NCI-H2196 (cell line): Measurements from ENCODE around the gene OOSP4A.

Experiments used
- DNase-seq: peaks from one replicate; lab custom pipeline; 2025; ENCODE audit not compliant: unreplicated experiment; lab: John Stamatoyannopoulos, UW

OOSP4A gene

DNA sequence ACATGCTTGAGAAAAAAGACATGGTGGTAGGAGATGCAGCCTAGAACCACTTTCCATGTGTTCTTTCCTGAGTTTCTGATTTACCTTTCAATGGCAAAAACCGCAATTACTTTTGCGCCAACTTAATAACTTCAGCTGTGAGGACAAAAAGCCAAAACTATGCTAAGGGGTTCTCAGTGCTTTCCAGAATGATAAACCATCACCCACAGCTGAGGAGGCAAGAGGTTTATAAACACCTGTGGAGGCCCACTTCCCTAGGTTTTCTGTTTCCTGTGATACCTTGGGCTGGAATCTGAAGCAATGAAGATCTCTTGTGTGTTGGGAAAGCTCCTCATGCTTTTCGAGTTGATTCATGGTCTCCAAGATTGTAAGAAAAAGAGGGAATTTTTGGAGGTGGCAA is at the start of gene OOSP4A:
TSS of gene OOSP4A (plus strand) at position 301 of the 400 bp plus-strand sequence. CDS start at position 301, 0 bp downstream.
- DNase-seq = no peak

DNA sequence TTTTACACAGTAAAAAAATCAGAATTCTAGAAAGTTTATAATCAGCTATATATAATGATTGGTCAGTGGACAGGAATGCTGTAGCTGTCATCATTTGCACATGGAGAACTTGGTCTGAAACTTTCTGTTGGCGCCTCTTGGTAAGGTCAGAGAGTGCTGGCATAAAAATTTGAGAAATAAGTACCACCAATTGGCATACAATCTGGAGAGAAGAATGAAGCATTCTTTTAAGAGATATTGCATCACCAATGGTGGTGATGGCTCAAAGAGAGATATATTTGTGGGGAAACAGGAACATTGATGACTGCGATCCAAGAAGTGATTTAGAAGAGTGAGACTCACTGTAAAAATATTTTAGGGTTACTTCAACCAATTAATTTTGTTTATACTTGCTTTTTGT is 45.4 kb upstream of the OOSP4A start:
- DNase-seq = no peak

DNA sequence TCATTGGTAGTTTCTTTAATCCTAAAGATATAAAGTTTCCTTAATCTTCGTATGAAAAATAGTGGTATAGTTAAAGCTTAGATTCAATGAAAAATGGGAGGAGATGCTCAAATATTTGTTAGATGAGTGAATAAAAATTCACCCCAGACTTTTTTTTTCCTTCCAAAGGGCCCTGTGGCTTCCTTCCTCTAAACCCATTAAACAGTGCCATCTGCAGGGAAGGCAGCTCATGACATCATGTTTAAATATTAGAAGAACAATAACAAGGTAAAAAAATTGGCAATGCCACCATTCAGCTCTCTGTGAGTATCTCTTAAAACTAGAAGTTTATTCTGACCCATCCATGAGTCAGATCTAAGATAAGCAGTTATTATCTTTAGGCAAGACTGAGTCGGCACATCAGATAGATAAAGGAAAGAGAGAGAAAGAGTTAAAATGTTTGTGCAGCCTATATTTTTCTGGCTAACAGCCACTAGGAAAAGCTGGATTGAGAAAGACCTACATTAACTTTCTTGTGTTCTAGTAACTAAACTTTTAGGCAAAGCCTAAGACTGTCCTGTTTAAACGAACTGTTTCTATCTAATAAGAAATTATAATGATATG is 44.7 kb upstream of the OOSP4A start:
- DNase-seq = peak; percentile 50

DNA sequence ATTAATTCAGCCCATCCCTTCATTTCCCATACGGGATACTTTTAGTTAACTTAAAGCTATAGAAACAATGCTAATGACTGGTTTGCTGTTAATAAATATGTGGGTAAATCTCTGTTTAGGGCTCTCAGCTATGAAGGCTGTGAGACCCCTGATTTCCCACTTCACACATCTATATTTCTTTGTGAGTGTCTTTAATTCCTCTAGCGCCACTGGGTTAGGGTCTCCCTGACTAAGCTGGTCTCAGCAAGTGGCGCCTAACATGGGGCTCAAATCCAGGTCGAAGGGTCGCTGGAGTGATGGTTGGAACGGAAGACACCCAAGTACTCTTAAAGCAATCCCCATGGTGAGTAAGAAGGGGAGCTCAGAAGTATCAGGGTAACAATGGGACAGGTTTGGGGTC is 40.0 kb upstream of the OOSP4A start:
- DNase-seq = no peak

DNA sequence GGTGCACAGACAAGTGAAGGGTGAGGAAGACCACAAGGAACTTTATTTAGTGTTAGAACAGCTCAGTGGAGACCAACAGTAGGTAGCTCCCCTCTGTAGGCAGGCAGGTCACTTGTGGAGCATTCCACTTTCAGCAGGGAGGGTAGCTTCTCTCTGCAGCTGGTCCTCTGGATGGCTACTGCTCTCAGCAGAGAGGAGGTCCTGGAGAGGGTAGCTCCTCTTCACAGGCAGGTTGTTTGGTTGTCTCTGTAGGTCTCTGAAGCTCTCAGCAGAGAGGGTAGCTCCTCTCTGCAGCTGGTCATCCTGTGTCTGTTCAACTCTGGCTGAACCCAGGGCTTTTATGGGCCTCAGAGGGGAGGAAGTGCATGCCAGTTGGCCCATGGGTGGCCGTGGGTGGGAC is 32.1 kb upstream of the OOSP4A start:
- no peak for DNase-seq

DNA sequence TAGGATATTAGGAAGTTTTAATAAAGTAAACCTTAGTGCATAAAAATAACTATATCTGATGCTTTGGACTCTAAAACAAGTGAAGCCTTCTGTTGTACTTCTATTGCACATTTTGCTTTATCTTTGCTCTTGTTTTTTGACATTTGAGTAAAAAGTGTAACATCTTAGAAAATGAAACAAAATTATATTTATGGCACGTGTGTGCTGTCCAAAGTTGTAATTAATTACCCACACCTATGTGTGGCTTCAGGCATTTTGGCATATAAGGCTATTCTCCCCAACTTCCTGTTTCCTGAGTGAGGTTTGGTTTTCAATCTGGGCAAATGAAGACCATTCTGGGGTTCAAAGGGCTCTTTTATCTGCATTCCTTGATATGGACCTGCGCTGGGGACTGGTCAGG is 25.7 kb upstream of the OOSP4A start, which contains the start of gene OOSP1:
TSS of gene OOSP1 (plus strand) at position 301 of the 400 bp plus-strand sequence. CDS start at position 324, 23 bp downstream.
- DNase-seq = no peak

DNA sequence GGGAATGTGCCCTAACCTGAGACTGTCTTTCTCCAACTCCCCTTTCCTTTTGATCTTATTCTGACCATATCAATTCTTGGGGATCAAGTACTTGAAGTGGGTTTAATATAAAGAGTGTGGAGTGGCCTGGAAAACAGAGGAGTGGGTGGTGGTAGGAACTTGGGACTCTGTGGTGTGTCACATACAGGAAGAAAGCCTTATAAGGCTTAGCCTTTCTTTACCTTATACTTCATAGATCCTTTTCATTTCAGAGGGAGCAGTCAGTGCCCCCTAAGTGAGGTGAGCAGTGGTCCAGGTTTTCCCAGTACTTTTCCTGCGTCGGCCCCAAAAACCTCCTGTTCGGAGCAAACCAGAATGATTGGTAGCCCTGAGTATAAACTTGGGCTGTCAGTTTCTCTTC is 25.1 kb upstream of the OOSP4A start:
- no peak for DNase-seq

DNA sequence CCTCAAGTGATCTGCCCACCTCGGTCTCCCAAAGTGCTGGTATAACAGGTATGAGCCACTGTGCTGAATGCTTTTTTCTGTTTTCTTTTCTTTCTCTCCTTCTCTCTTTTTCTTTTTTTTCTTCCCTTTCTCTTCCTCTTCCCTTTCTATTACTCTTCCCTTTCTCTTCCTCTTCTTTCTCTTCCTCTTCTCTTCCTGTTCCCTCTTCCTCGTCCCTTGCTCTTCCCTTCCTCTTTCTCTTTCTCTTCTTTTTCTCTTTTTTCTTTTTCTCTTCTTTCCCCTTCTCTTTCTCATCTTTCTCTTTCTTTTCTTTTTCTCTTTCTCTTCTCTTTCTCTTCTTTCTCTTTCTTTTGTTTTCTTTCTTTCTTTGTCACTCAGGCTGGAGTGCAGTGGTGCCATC is 24.4 kb upstream of the OOSP4A start:
- DNase-seq = no peak

DNA sequence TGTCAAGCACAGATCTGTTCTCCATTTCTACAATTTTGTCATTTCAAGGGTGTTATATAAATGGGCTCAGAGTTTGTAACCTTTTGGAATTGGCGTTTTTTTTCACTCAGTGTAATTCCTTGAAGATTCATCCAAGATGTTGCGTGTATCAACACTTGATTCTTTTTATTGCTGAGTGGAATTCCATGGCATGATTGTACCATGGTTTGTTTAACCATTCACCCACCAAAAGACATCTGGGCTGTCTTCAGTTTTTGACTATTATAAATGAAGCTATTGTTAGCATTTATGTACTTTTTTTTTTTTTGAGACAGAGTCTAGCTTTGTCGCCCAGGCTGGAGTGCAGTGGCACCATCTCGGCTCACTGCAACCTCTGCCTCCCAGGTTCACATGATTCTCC is 22.7 kb upstream of the OOSP4A start:
- DNase-seq = no peak

DNA sequence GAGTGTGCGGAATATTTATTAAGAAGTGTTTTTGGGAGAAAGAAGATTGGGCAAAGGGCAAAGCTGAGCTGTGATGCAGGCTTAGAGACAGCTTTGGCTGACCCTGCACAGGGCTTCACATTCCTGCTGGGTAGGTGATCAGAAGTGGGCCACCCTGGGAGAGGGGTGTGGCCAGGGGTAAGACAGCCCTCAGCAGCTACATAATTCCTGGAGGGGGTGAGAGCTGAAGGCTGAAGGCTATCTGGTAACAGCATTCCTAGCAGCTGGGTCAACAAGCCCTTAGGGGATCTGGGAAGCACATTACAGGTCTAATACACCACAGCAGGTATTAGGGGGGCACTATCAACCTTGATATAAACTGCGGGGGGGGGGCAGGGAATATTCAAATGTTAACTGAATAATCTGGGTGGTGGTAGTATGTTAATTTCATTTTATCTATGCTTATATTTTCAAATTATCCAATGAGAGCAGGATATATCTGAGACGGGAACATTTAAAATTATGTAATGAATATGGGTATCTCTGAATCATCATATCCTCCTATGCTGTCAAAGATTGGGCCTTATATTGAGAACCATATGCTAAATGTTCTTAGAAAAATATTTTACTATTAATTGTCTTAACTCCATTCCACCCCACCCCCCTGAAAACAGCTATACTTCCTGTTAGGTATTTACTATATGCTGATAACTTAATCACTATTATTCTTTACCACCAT is 19.7 kb upstream of the OOSP4A start:
- DNase-seq = no peak

DNA sequence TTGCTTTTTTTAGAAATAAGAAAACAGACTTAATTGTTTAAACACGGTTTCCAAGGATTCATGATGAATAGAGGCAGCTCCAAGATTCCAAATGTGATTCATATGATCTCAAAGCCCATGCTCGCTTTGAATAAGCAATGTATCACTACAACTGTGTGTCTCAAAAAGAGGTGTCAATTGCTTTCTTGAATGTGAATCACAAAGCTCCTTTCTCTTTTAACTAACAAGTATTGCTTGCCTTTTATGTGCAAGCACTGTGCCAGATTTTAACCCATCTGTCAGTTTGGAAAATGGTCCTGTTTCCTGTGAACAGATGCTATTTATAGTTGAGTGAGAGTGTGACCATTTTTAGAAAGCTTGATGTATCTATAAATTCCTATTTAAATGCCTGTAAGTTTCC is 19.1 kb upstream of the OOSP4A start:
- no peak for DNase-seq

DNA sequence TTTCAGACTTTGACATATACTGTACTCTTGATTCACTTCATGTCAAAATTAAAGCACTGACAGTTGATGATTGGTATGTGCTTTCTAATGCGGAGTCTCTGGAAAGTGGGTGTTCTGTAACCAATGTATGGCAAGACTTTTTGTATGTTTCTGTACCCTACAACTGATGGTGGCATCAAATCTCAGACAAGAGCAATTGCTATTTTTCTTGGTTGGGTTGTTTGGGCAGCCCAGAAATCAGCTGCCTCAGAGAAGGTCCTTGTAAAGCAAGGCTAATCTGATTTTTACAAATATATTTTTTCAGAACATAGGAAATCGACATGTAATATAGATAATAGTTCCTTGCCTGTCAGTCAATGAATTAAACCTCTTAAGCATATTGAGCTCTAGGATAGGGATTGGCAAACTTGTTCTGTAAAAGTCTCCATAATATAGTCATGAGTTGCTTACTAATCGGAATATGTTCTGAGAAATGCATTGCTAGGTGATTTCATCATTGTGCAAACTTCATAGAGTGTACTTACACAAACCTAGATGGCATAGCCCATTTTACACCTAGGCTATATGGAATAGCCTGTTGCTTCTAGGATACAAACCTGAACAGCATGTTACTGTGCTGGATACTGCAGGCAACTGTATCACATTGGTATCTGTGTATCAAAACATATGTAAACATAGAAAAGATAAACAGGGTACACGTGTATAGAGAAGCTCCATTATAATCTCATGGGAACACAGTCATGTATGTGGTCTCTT is 10.2 kb upstream of the OOSP4A start:
- DNase-seq = no peak

DNA sequence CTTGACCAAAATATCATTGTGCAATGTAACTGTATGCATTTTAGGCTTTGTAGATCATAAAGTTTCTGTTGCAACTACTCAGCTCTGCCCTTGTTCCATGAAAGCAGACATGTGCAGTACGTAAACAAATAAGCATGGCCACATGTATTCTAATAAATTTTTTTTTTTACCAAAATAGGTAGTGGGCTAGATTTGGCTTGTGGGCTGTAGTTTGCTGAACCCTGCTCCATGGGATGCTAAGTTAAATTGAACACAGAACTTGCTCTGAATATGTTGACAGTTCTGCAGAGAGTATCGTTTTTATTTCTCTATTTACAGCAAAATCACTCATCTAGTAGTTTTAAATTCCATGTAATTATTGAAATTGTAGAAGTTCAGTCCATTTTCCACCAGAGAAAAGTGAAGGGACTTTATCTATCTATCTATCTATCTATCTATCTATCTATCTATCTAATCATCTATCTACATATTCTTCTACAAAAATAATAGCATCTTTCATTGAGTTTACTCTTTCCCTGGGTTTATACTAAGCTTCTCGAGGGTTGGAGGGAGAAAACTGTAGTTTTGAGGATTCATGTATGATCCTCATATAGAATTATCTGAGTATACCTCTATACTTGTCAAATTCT is 9.5 kb upstream of the OOSP4A start:
- DNase-seq = no peak

DNA sequence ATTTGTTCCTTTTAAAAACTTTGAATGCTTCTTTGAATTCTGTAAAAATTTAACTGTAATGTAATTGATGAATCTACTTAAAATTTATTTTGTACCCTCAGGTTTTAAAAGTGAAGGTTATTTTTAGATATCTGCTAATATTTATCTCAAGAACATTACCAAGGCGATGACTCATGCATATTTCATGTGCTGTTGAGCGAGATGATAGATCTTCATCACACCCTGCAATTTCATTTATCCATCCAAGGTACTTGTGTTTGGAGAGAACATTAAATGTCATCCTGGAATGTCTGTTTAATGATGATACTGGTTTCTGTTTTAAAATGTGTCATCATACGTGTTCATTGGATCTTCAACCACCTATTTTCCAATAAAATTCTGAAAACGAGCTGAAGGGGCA is 6.7 kb upstream of the OOSP4A start:
- no peak for DNase-seq

DNA sequence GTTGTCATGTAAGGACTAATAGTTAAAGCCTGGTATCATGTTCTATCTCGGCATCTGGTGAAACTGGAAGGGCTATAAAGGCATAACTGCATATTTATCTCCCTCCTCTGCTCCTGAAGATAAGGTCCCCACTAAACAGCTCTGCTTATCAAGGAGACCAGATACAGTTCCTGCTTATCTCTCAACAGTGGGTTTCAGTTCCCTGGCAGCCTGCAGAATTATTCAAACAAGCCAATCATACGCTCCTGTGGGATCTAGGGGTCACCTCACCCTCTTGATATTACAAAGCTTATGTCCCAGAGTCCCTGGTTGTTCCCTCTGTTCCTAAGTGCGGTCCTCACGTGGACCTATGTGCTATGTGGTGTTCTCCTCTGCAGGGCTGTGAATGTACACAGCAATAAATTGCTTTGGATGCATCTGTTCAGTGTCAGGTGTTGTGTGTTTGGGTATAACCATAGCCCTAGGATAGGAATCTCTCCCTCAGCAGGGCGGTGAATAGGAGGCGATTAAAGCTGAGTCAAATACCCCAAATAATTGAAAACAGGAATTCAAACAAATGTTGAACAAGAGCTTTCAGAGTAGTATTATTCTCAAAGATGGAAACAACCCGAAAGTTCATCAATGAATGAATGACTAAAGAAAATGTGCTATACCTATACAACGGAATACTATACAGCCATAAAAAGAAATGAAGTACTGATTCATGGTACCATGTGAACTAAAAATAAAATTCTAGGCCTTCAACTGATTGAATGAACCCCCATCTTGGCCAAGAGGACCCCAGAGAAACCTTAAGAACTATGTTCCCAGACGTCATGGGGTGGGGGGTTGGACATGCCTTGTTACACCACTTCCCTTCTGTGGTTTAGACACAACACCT is 3.1 kb upstream of the OOSP4A start:
- DNase-seq = no peak

DNA sequence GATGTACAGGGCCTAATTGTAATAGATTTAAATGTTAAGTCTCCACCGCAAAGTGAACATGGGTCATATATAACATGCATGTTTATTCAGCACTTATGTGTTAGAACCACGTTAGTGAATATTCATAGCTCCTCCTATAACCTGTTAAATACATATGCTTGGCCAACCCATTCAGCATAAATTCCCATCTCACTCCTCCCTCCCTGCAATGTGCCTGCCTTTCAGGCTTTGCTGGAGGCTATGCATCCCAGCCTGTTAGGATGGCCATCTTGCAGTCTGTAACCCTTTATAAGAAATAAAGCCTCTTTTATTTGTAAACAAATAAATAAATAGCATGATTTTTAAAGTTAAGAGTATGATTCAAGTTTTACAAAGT is 1.7 kb upstream of the OOSP4A start:
- DNase-seq = no peak

DNA sequence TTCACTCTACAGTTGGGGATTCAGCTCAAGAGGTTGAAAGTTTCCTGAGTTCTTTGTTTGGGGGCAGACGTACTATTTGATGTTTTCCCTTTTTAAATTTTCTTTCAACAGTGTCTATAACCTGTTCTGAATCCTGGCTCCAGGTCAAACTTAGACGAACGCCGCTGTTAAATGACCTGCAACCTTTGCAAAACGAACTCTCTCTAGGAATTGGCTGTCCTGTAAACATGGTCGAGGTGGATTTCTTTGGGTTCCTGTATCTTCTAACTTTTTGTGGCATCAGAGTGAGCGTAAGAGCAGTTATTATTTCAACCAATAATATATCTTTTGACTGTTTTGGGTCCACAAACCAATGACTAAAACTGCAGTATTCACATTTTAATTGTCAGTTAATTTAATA is 1.6 kb downstream of the OOSP4A start:
- no peak for DNase-seq

DNA sequence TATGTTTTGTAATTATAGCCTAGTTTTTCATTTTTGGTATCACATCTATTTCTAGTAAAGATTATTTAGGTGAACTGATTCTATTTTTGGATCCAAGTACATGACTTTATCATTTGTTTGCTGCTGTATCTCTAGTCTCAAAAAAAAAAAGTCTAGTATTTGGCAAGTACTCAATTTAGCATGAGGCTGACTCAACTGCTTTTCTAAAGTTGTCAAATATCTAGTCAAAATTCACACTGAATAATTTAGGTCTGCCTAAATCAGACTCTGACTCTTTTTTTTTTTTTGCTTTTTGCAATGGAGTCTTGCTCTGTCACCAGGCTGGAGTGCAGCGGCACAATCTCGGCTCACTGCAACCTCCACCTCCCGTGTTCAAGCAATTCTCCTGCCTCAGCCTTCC is 2.4 kb downstream of the OOSP4A start:
- no peak for DNase-seq

DNA sequence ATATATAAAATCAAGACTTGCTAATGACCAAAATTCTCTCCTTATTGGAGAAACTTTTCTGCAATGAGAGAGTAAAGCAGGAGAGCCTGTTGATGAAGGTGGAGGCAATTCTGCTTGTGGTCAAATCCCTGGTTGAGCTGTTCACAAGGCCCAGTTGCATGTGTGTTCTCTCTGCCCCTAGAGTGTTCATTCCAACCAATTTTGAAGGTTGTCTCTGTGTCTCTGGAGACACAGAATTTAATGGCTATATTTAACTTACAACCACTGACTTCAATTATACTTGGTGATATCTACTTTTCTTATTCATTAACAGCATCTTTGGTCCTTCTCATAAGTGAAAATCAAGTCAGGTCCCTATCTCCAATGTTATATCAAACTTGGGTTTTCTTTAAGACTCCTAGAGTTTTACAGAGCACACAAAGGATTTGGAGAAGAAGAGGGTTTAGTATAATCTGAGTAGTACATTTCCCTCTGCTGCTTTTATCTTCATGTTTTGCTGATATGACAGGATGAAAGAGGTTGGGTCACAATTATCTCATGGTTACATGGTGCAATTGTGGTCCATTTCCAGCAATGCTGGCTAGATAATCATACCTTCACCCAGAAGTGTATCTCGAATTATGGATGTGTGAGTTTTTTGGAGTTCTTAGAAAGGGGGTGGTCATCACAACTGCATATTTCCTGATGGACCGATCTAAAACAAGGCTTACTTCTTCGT is 4.0 kb downstream of the OOSP4A start:
- DNase-seq = no peak

DNA sequence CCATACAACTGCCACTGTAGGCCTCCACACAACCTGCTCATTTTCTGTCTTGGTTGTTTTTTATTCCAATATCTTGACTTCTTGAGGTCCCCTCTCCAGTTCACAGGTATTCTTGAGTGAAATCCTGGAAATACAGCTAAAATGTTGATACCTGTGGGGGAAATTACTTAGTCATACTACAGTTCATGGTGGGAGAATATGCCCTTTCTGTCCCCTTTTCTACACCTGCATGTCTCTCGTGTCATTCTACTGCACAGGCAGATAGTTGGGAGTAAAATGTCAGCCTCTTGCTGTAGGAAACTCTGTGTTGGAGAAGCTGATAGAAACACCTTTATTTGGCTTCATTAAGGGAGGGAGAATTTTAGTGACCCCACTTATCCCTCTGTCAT is 4.6 kb downstream of the OOSP4A start:
- no peak for DNase-seq
